HFFc6 (cell line): ENCODE data around the gene C20orf96. TPM values are rescaled to one million over a fixed set of nuclear protein-coding genes. Genes with fewer than 3 reads are reported as not detected.
"Not testable (repeated sequence)": the region's sequence is repeated elsewhere in the genome, so short reads cannot be mapped to it uniquely, and the experiment has no call there.

ENCODE experiments used
- DNase-seq: peaks from one replicate; pipeline ENCODE4 v3.0.0-alpha.2; 2018
- H3K27ac Mint-ChIP-seq: 2 replicates; pipeline ENCODE4 v1.8.0; 2020; ENCODE audit warnings: mild to moderate bottlenecking, mixed read lengths
- H3K27me3 Mint-ChIP-seq: 2 replicates; pipeline ENCODE4 v1.8.0; 2021; ENCODE audit warnings: mild to moderate bottlenecking, moderate library complexity, mixed read lengths; ENCODE audit not compliant: insufficient read depth
- H3K36me3 Mint-ChIP-seq: 2 replicates; pipeline ENCODE4 v1.8.0; 2021; ENCODE audit warnings: low read depth, mixed read lengths
- H3K4me1 Mint-ChIP-seq: 2 replicates; pipeline ENCODE4 v1.8.0; 2020; ENCODE audit warnings: low read depth, mixed read lengths
- H3K4me3 Mint-ChIP-seq: 2 replicates; pipeline ENCODE4 v1.8.0; 2020; ENCODE audit warnings: mild to moderate bottlenecking, moderate library complexity, mixed read lengths
- H3K9me3 Mint-ChIP-seq: 2 replicates; pipeline ENCODE4 v1.8.0; 2020; ENCODE audit warnings: mild to moderate bottlenecking, mixed read lengths
- CTCF ChIP-seq: fragments of 200-600 bp; sonication (generic); IDR thresholded peaks from 2 replicates; pipeline ENCODE4 v1.5.0; 2021; ENCODE audit warnings: antibody characterized with exemption, mild to moderate bottlenecking
- total RNA-seq, 6 experiments: library from RNA; stranded (reverse); fragmentation: NEBNext Ultra II Directional; extraction: Animal tissue kit (Norgen Biotek cat#: 25700); gene quantifications; 2 replicates in 1 of 6; 3 replicates in 5 of 6; pipeline ENCODE4 v1.2.3, GENCODE V29; 2021

C20orf96 gene
- total RNA-seq, 6 experiments from 2014 or later: 2.9 to 3.5 (median 3.2) TPM

GRCh38 chr20:257419-257818, 33.1 kb downstream of the C20orf96 start, which contains the start of gene DEFB132:
Gene DEFB132 (plus strand): TSS chr20:257724. CDS start chr20:257779, 55 bp downstream.
- no peaks in the 10 kb centered on the region for H3K36me3 Mint-ChIP-seq
- DNase-seq: no peak
- TF ChIP-seq CTCF: no peak
- no peaks in the 10 kb centered on the region for H3K9me3 Mint-ChIP-seq
- no peak within 1 kb of the TSS for H3K27ac Mint-ChIP-seq
- peaks cover 32% of the 10 kb centered on the region for H3K27me3 Mint-ChIP-seq
- H3K4me3 Mint-ChIP-seq: no peak within 1 kb of the TSS
- H3K4me1 Mint-ChIP-seq: no peaks in the 10 kb centered on the region

- H3K9me3 Mint-ChIP-seq, H3K4me1 Mint-ChIP-seq, H3K4me3 Mint-ChIP-seq: not testable (repeated sequence)
These were observed 37.1 kb downstream of the C20orf96 start for GRCh38 chr20:253447-253846.

GRCh38 chr20:252801-253200, 37.7 kb downstream of the C20orf96 start:
- TF ChIP-seq CTCF: no peak
- H3K9me3 Mint-ChIP-seq: no peaks in the 10 kb centered on the region
- no peaks in the 10 kb centered on the region for H3K36me3 Mint-ChIP-seq
- no peak for DNase-seq
- H3K4me3 Mint-ChIP-seq: no peak overlapping the region
- H3K27me3 Mint-ChIP-seq: peaks cover 19% of the 10 kb centered on the region
- no peak overlapping the region for H3K27ac Mint-ChIP-seq
- H3K4me1 Mint-ChIP-seq: no peaks in the 10 kb centered on the region

More at GRCh38 chr20:253447-253846, 37.1 kb downstream of the C20orf96 start:
- peaks cover 22% of the 10 kb centered on the region for H3K27me3 Mint-ChIP-seq
- not testable (repeated sequence) for DNase-seq, H3K27ac Mint-ChIP-seq, H3K36me3 Mint-ChIP-seq

GRCh38 chr20:251354-251753, 39.2 kb downstream of the C20orf96 start:
- no peak for TF ChIP-seq CTCF
- Mint-ChIP-seq H3K27me3 (peaks cover 21% of the 10 kb centered on the region), H3K4me1 (no peaks in the 10 kb centered on the region), H3K4me3 (no peak overlapping the region), H3K27ac (no peak overlapping the region), H3K9me3 (no peaks in the 10 kb centered on the region; the same call in 1 of the 2 replicates), H3K36me3 (no peaks in the 10 kb centered on the region)
- no peak for DNase-seq

- peaks cover 12% of the 10 kb centered on the region for H3K27me3 Mint-ChIP-seq
- H3K27ac Mint-ChIP-seq: no peak overlapping the region
- H3K36me3 Mint-ChIP-seq: no peaks in the 10 kb centered on the region
- TF ChIP-seq CTCF: no peak
- DNase-seq: no peak
- H3K9me3 Mint-ChIP-seq: no peaks in the 10 kb centered on the region; the same call in 1 of the 2 replicates
- H3K4me1 Mint-ChIP-seq: no peaks in the 10 kb centered on the region
- H3K4me3 Mint-ChIP-seq: no peak overlapping the region
These were observed 47.6 kb downstream of the C20orf96 start for GRCh38 chr20:242905-243304.

GRCh38 chr20:237929-238328, 52.6 kb downstream of the C20orf96 start:
- Mint-ChIP-seq H3K27ac (no peak overlapping the region), H3K4me1 (0 out of 2 replicates have a peak, but pooled peaks cover 5% of the 10 kb centered on the region), H3K9me3 (no peaks in the 10 kb centered on the region), H3K4me3 (no peak overlapping the region), H3K36me3 (no peaks in the 10 kb centered on the region), H3K27me3 (peaks cover 21% of the 10 kb centered on the region)
- no peak for DNase-seq
- TF ChIP-seq CTCF: no peak
